H9 (cell line): ENCODE results near the gene NUDT3. TPM values are rescaled to one million over a fixed set of nuclear protein-coding genes. Genes with fewer than 3 reads are reported as not detected.

Source experiments
- DNase-seq: peaks from one replicate; pipeline ENCODE4 v3.0.0-alpha.2; 2017
- H2AFZ ChIP-seq: one replicate; pipeline ENCODE4 v1.6.1; 2013; ENCODE audit warnings: mild to moderate bottlenecking, low read length, control low read depth, moderate library complexity
- H2AK5ac ChIP-seq: 2 replicates; pipeline ENCODE4 v1.6.1; 2013; ENCODE audit warnings: low read length, control low read depth, mixed read lengths; ENCODE audit not compliant: insufficient read length
- H2BK120ac ChIP-seq: one replicate; pipeline ENCODE4 v1.6.1; 2013; ENCODE audit warnings: low read depth, mild to moderate bottlenecking, low read length, control low read depth, inconsistent platforms; ENCODE audit not compliant: poor library complexity, severe bottlenecking
- H2BK12ac ChIP-seq: 2 replicates; pipeline ENCODE4 v1.6.1; 2013; ENCODE audit warnings: low read length, control low read depth, mixed read lengths, low read depth; ENCODE audit not compliant: insufficient read length
- H2BK15ac ChIP-seq: 2 replicates; pipeline ENCODE4 v1.6.1; 2013; ENCODE audit warnings: low read depth, low read length, control low read depth
- H2BK20ac ChIP-seq: one replicate; pipeline ENCODE4 v1.6.1; 2013; ENCODE audit warnings: low read depth, mild to moderate bottlenecking, low read length, control low read depth, inconsistent platforms; ENCODE audit not compliant: poor library complexity, severe bottlenecking
- H2BK5ac ChIP-seq: 2 replicates; pipeline ENCODE4 v1.6.1; 2013; ENCODE audit warnings: low read length, control low read depth, mixed read lengths; ENCODE audit not compliant: insufficient read length
- H3K14ac ChIP-seq: 2 replicates; pipeline ENCODE4 v1.6.1; 2013; ENCODE audit warnings: low read length, control low read depth; ENCODE audit not compliant: insufficient read depth
- H3K18ac ChIP-seq: 2 replicates; pipeline ENCODE4 v1.6.1; 2013; ENCODE audit warnings: low read depth, mild to moderate bottlenecking, mixed read lengths, low read length, control low read depth; ENCODE audit not compliant: insufficient read length
- H3K23ac ChIP-seq: 2 replicates; pipeline ENCODE4 v1.6.1; 2013; ENCODE audit warnings: low read length, control low read depth, mixed read lengths, low read depth; ENCODE audit not compliant: insufficient read length
- H3K23me2 ChIP-seq: 2 replicates; pipeline ENCODE4 v1.6.1; 2013; ENCODE audit warnings: low read depth, mild to moderate bottlenecking, mixed read lengths, low read length, control low read depth; ENCODE audit not compliant: insufficient read length, poor library complexity, severe bottlenecking
- H3K27ac ChIP-seq: 2 replicates; pipeline ENCODE4 v1.5.1; 2013; ENCODE audit warnings: low read length, control low read depth, mixed read lengths, low read depth; ENCODE audit not compliant: insufficient read length
- H3K27me3 ChIP-seq: 2 replicates; pipeline ENCODE4 v1.6.1; 2013; ENCODE audit warnings: low read length, control low read depth, inconsistent platforms; ENCODE audit not compliant: insufficient read depth
- H3K4ac ChIP-seq: 2 replicates; pipeline ENCODE4 v1.6.1; 2013; ENCODE audit warnings: low read depth, mild to moderate bottlenecking, control low read depth, inconsistent platforms, low read length, moderate library complexity
- H3K4me1 ChIP-seq: 2 replicates; pipeline ENCODE4 v1.6.1; 2013; ENCODE audit warnings: low read length, control low read depth, inconsistent platforms; ENCODE audit not compliant: insufficient read depth
- H3K4me2 ChIP-seq: 2 replicates; pipeline ENCODE4 v1.6.1; 2013; ENCODE audit warnings: low read length, control low read depth, mixed read lengths; ENCODE audit not compliant: insufficient read length, insufficient read depth
- H3K56ac ChIP-seq: 2 replicates; pipeline ENCODE4 v1.6.1; 2013; ENCODE audit warnings: low read depth, mild to moderate bottlenecking, mixed read lengths, low read length, control low read depth; ENCODE audit not compliant: insufficient read length
- H3K79me1 ChIP-seq: 2 replicates; pipeline ENCODE4 v1.6.1; 2013; ENCODE audit warnings: low read depth, mild to moderate bottlenecking, moderate library complexity, low read length, control low read depth, inconsistent platforms; ENCODE audit not compliant: insufficient read depth, poor library complexity, severe bottlenecking
- H3K79me2 ChIP-seq: 2 replicates; pipeline ENCODE4 v1.6.1; 2013; ENCODE audit warnings: low read length, control low read depth, inconsistent platforms; ENCODE audit not compliant: insufficient read depth
- H3K9ac ChIP-seq: 2 replicates; pipeline ENCODE4 v1.6.1; 2013; ENCODE audit warnings: low read length, control low read depth, mixed read lengths; ENCODE audit not compliant: insufficient read length; ENCODE audit errors: extremely low read depth
- H3K9me3 ChIP-seq: one replicate; pipeline ENCODE4 v1.6.1; 2013; ENCODE audit warnings: low read depth, low read length, inconsistent platforms; ENCODE audit not compliant: control insufficient read depth
- H3T11ph ChIP-seq: one replicate; pipeline ENCODE4 v1.6.1; 2013; ENCODE audit warnings: mild to moderate bottlenecking, low read length, control low read depth, inconsistent platforms
- H4K20me1 ChIP-seq: one replicate; pipeline ENCODE4 v1.6.1; 2013; ENCODE audit not compliant: control insufficient read depth, insufficient read length, insufficient read depth
- H4K5ac ChIP-seq: 2 replicates; pipeline ENCODE4 v1.6.1; 2013; ENCODE audit warnings: low read depth, mild to moderate bottlenecking, mixed read lengths, low read length, control low read depth; ENCODE audit not compliant: insufficient read length
- H4K8ac ChIP-seq: replicated peaks from 2 replicates; pipeline ENCODE4 v1.6.1; 2013; ENCODE audit warnings: low read length, control low read depth, mixed read lengths, low read depth; ENCODE audit not compliant: insufficient read length
- H4K91ac ChIP-seq: 2 replicates; pipeline ENCODE4 v1.6.1; 2013; ENCODE audit warnings: low read depth, mild to moderate bottlenecking, moderate library complexity, mixed read lengths, low read length, control low read depth; ENCODE audit not compliant: insufficient read length
- H3K27ac Mint-ChIP-seq, 3 experiments: 2 replicates in 2 of 3; 3 replicates in 1 of 3; pipeline ENCODE4 v1.8.0; 2020 to 2021; ENCODE audit warnings: mixed read lengths in 3 of 3, mild to moderate bottlenecking in 1 of 3, moderate library complexity in 1 of 3
- H3K27me3 Mint-ChIP-seq: 2 replicates; pipeline ENCODE4 v1.8.0; 2021; ENCODE audit warnings: low read depth, mild to moderate bottlenecking, moderate library complexity, mixed read lengths
- H3K36me3 Mint-ChIP-seq, 3 experiments: 2 replicates in 2 of 3; 3 replicates in 1 of 3; pipeline ENCODE4 v1.8.0; 2020 to 2021; ENCODE audit warnings: low read depth in 3 of 3, mixed read lengths in 3 of 3; ENCODE audit not compliant: insufficient read depth in 1 of 3
- H3K4me1 Mint-ChIP-seq, 2 experiments: 2 replicates each; pipeline ENCODE4 v1.8.0; 2020; ENCODE audit warnings: mixed read lengths in 2 of 2
- H3K4me3 Mint-ChIP-seq, 2 experiments: 2 replicates in 1 of 2; 3 replicates in 1 of 2; pipeline ENCODE4 v1.8.0; 2020 to 2021; ENCODE audit warnings: mild to moderate bottlenecking in 2 of 2, mixed read lengths in 2 of 2, moderate library complexity in 1 of 2
- H3K9me3 Mint-ChIP-seq, 2 experiments: 2 replicates in 1 of 2; 3 replicates in 1 of 2; pipeline ENCODE4 v1.8.0; 2020; ENCODE audit warnings: mild to moderate bottlenecking in 2 of 2, mixed read lengths in 2 of 2, moderate library complexity in 1 of 2
- WGBS: extraction: QIAGEN DNeasy Blood & Tissue Kit; methylation state at CpG from one replicate; pipeline ENCODE4 v1.1.7; 2013; ENCODE audit warnings: missing lambda C conversion rate, low lambda C conversion rate, mixed read lengths; ENCODE audit not compliant: insufficient read length; ENCODE audit errors: extremely low coverage; 5-methylcytosine and 5-hydroxymethylcytosine counted together
- total RNA-seq: library from RNA; stranded (reverse); gene quantifications from 2 replicates; pipeline ENCODE4 v1.2.1, GENCODE V29; 2021
- TF ChIP-seq, protein P1 (sequence below): fragments of 200-600 bp; sonication (generic); conservative IDR thresholded peaks from 3 replicates; pipeline ENCODE4 v1.8.0; 2021; ENCODE audit warnings: antibody characterized with exemption, mild to moderate bottlenecking

NUDT3 gene
- total RNA-seq, 1 experiment from 2014 or later: 23.6 TPM

DNA sequence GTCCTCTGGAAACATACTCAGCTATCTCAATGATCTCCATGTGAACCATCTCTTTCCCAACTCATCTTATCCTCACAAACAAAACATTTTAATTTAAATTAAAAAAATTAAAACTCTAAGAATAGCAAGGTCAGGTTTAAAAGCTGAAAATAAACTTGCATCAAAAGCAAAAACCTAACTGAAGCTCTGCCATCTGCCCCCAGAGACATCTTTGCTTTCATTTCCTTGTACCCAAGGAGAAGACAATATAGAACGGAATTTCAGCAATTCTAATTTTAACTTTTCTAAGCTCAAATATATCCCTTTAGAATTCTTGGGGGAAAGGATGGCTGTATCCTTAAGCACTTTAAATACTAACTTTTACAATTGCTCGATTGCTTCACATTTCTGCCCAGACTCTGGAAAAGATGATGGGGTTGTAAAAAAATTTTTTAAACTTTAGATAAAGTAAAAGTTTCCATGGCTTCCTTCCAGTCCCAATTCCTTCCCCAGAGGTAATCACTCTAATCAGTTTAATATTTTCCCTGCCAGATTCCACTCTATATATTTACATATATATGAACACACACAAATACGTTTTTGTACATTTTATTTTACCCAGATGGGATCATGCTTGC, 74.5 kb downstream of the NUDT3 start:
- 0 out of 7 replicates have a peak overlapping the region, but pooled peaks of 1 of the 3 experiments have one; percentile 11 for H3K27ac Mint-ChIP-seq
- H3K79me2 ChIP-seq: no peaks in the 10 kb centered on the region; the same call in 1 of the 2 replicates
- no peak overlapping the region for H2BK20ac ChIP-seq
- no peak overlapping the region for H2AK5ac ChIP-seq
- no peak overlapping the region for H3T11ph ChIP-seq
- H2BK5ac ChIP-seq: no peak overlapping the region
- H2BK12ac ChIP-seq: no peak overlapping the region
- no peak for DNase-seq
- H2AFZ ChIP-seq: no peak overlapping the region
- H4K91ac ChIP-seq: no peak overlapping the region
- no peak overlapping the region for H2BK15ac ChIP-seq
- H4K5ac ChIP-seq: no peak overlapping the region
- H3K9me3 ChIP-seq: no peaks in the 10 kb centered on the region
- H4K8ac ChIP-seq: no peak overlapping the region
- no peak overlapping the region for H3K18ac ChIP-seq
- no peak overlapping the region for H2BK120ac ChIP-seq
- no CpG with 5 or more reads among the region's 3 CpGs for WGBS
- H3K14ac ChIP-seq: no peak overlapping the region
- no peaks in the 10 kb centered on the region for H3K9me3 Mint-ChIP-seq
- H3K36me3 Mint-ChIP-seq: peaks cover 0 to 7% (median 6%) of the 10 kb centered on the region in 3 experiments; a peak in 5 of 7 replicates
- no peak overlapping the region for H3K56ac ChIP-seq
- H3K23me2 ChIP-seq: no peaks in the 10 kb centered on the region
- H3K23ac ChIP-seq: no peak overlapping the region
- no peak overlapping the region for H3K9ac ChIP-seq
- H3K4ac ChIP-seq: no peak overlapping the region
- H3K4me1 ChIP-seq: peaks cover 5% of the 10 kb centered on the region; the same call in 1 of the 2 replicates
- H3K27ac ChIP-seq: no peak overlapping the region
- TF ChIP-seq, protein P1, sequence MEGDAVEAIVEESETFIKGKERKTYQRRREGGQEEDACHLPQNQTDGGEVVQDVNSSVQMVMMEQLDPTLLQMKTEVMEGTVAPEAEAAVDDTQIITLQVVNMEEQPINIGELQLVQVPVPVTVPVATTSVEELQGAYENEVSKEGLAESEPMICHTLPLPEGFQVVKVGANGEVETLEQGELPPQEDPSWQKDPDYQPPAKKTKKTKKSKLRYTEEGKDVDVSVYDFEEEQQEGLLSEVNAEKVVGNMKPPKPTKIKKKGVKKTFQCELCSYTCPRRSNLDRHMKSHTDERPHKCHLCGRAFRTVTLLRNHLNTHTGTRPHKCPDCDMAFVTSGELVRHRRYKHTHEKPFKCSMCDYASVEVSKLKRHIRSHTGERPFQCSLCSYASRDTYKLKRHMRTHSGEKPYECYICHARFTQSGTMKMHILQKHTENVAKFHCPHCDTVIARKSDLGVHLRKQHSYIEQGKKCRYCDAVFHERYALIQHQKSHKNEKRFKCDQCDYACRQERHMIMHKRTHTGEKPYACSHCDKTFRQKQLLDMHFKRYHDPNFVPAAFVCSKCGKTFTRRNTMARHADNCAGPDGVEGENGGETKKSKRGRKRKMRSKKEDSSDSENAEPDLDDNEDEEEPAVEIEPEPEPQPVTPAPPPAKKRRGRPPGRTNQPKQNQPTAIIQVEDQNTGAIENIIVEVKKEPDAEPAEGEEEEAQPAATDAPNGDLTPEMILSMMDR: no peak
- peaks cover 22 to 30% of the 10 kb centered on the region in 2 experiments for H3K4me1 Mint-ChIP-seq
- no peaks in the 10 kb centered on the region for H3K79me1 ChIP-seq
- H3K4me3 Mint-ChIP-seq: no peak overlapping the region
- H4K20me1 ChIP-seq: no peaks in the 10 kb centered on the region
- H3K4me2 ChIP-seq: no peak overlapping the region
- H3K27me3 ChIP-seq: no peaks in the 10 kb centered on the region
- no peaks in the 10 kb centered on the region for H3K27me3 Mint-ChIP-seq
